Neural crest cell (in vitro differentiated cells): ENCODE data around the gene SNAPC1. TPM values are rescaled to one million over a fixed set of nuclear protein-coding genes. Genes with fewer than 3 reads are reported as not detected.

Source experiments
- DNase-seq: peaks from one replicate; pipeline ENCODE4 v3.0.0; 2021; ENCODE audit warnings: low read depth, mixed read lengths, low spot score
- H3K27ac Mint-ChIP-seq: one replicate; pipeline ENCODE4 v1.8.0; 2021; ENCODE audit warnings: mild to moderate bottlenecking, mixed read lengths; ENCODE audit not compliant: unreplicated experiment
- H3K27me3 Mint-ChIP-seq: 2 replicates; pipeline ENCODE4 v1.8.0; 2021; ENCODE audit warnings: low read depth, mild to moderate bottlenecking, mixed read lengths
- H3K36me3 Mint-ChIP-seq: 2 replicates; pipeline ENCODE4 v1.8.0; 2021; ENCODE audit warnings: low read depth, mild to moderate bottlenecking, mixed read lengths
- H3K4me1 Mint-ChIP-seq: 2 replicates; pipeline ENCODE4 v1.8.0; 2021; ENCODE audit warnings: mixed read lengths
- H3K4me3 Mint-ChIP-seq: one replicate; pipeline ENCODE4 v1.8.0; 2021; ENCODE audit warnings: mild to moderate bottlenecking, mixed read lengths
- H3K9me3 Mint-ChIP-seq: 2 replicates; pipeline ENCODE4 v1.8.0; 2021; ENCODE audit warnings: mixed read lengths
- total RNA-seq: library from RNA; stranded (reverse); gene quantifications from 2 replicates; pipeline ENCODE4 v1.2.1, GENCODE V29; 2021
- TF ChIP-seq, protein P1 (sequence below): fragments of 200-600 bp; sonication (generic); conservative IDR thresholded peaks from 2 replicates; pipeline ENCODE4 v1.5.0; 2021; ENCODE audit warnings: antibody characterized with exemption, mild to moderate bottlenecking

The SNAPC1 gene
- total RNA-seq, 1 donor from 2014 or later, result 6.2 TPM

DNA sequence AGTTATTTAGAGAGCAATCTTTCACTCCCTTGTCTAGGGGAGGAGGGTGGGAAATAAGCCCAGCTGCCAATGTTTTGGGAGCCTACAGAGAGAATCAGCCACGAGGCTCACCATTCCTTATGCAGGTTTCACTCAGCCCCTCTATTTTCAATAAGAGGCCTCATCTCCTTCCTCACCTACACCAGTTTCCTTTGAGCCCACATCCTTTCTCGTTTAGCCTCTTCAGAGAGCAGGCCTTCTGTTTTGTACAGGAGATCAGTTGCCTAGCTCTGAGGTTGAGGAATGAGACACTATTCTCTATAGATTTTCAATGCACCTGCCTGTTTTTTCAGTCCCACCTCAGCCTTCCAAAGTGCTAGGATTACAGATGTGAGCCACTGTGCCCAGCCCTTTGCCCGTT lies 17.9 kb downstream of the SNAPC1 start:
- Mint-ChIP-seq H3K36me3 (peaks cover 4% of the 10 kb centered on the region), H3K4me3 (no peak overlapping the region), H3K27me3 (no peaks in the 10 kb centered on the region), H3K27ac (no peak overlapping the region), H3K4me1 (no peaks in the 10 kb centered on the region), H3K9me3 (no peaks in the 10 kb centered on the region)
- no peak for DNase-seq
- TF ChIP-seq, protein P1, sequence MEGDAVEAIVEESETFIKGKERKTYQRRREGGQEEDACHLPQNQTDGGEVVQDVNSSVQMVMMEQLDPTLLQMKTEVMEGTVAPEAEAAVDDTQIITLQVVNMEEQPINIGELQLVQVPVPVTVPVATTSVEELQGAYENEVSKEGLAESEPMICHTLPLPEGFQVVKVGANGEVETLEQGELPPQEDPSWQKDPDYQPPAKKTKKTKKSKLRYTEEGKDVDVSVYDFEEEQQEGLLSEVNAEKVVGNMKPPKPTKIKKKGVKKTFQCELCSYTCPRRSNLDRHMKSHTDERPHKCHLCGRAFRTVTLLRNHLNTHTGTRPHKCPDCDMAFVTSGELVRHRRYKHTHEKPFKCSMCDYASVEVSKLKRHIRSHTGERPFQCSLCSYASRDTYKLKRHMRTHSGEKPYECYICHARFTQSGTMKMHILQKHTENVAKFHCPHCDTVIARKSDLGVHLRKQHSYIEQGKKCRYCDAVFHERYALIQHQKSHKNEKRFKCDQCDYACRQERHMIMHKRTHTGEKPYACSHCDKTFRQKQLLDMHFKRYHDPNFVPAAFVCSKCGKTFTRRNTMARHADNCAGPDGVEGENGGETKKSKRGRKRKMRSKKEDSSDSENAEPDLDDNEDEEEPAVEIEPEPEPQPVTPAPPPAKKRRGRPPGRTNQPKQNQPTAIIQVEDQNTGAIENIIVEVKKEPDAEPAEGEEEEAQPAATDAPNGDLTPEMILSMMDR, result no peak

DNA sequence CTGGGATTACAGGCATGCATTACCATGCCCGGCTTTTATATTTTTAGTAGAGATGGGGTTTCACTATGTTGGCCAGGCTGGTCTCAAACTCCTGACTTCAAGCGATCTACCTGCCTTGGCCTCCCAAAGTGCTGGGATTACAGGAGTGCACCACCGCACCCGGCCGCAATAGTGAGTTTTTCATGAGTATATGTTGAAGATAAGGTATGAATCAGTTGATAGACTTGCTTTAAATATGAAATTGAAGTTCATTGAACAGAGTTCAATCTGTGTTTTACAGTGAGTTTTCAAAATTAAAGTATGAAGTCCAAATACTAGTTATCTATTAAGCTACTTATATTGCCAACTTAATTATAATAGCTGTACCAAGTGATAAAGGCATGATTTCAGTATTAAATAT lies 35.1 kb downstream of the SNAPC1 start:
- H3K27ac Mint-ChIP-seq, result no peak overlapping the region
- DNase-seq, result no peak
- H3K36me3 Mint-ChIP-seq, result peaks cover 3% of the 10 kb centered on the region
- TF ChIP-seq, protein P1, result no peak
- H3K4me1 Mint-ChIP-seq, result no peaks in the 10 kb centered on the region
- no peaks in the 10 kb centered on the region for H3K27me3 Mint-ChIP-seq
- H3K4me3 Mint-ChIP-seq, result no peak overlapping the region
- H3K9me3 Mint-ChIP-seq, result no peaks in the 10 kb centered on the region

DNA sequence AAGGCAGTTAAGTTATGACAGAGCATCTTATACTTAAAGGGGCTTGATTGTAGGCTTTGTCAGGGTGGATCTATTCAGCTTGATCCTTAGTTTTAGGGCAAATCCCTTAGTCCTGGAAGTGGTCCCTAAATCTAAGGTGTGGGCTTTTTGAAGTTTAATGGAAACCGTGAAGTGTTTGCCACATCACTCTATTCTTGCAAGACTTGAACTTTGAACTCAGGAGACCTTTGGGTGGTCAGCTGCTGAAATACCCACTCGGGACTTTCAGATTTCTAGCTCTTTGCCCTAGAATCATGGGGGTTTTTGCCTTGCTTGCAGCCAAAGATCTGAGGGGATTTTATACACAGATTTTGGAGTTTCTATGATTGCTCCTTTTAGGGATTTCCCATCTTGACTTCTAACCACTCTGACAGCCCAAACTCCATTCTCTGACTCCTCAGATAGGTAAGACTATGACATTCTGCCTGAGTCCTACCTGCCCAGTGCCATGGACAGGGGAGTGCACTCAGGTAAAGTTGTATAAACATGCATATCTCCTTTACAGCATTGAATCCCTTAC lies 39.9 kb downstream of the SNAPC1 start:
- TF ChIP-seq, protein P1, result no peak
- no peaks in the 10 kb centered on the region for H3K36me3 Mint-ChIP-seq
- no peak for DNase-seq
- no peaks in the 10 kb centered on the region for H3K27me3 Mint-ChIP-seq
- H3K9me3 Mint-ChIP-seq, result no peaks in the 10 kb centered on the region
- H3K27ac Mint-ChIP-seq, result no peak overlapping the region
- H3K4me1 Mint-ChIP-seq, result peaks cover 7% of the 10 kb centered on the region
- no peak overlapping the region for H3K4me3 Mint-ChIP-seq

DNA sequence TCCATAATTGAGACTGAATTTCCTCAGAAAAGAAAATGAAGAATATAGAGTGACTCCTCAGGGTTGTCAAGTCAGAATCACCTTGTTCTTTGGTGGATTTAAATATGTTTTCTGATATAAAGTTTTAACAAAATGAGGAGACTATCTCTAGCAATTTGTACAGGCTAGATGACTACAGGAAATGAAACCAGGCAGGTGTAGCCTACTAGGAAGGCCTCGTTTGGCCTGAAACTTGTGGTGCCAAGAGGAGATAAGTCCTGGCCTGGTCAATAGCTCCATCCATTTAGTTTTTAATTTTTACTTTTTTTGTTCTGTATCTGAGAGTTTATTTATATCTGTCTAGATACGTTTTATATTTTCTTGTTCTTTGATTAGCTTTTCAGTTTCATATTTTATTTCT lies 41.5 kb downstream of the SNAPC1 start:
- H3K9me3 Mint-ChIP-seq, result no peaks in the 10 kb centered on the region
- no peaks in the 10 kb centered on the region for H3K36me3 Mint-ChIP-seq
- H3K4me1 Mint-ChIP-seq, result peaks cover 15% of the 10 kb centered on the region
- no peak overlapping the region for H3K27ac Mint-ChIP-seq
- H3K27me3 Mint-ChIP-seq, result no peaks in the 10 kb centered on the region
- TF ChIP-seq, protein P1, result no peak
- H3K4me3 Mint-ChIP-seq, result no peak overlapping the region
- DNase-seq, result no peak

DNA sequence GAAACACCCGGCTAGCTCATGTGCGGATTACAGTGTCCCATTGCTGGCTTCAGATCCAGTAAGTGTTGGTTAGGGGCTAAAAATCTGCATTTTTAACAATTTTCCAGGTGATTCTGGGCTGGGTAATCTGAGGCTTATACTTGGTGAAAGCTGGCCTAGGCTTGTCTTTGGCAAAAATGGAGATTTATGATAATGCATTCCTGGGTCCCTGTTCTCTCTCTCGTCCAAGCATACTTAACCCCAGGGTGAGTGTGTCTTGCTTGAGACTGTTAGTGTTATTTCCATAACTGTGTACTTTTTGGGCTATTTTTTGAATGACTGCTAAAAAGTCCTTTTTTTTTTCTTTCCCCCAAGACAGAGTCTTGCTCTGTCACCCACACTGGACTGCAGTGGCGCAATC lies 43.2 kb downstream of the SNAPC1 start:
- Mint-ChIP-seq H3K36me3 (no peaks in the 10 kb centered on the region), H3K27ac (no peak overlapping the region), H3K9me3 (no peaks in the 10 kb centered on the region), H3K27me3 (peaks cover 3% of the 10 kb centered on the region), H3K4me3 (no peak overlapping the region), H3K4me1 (peaks cover 15% of the 10 kb centered on the region)
- TF ChIP-seq, protein P1, result no peak
- DNase-seq, result no peak
